ENCODE data around the gene NUP188. TPM values are rescaled to one million over a fixed set of nuclear protein-coding genes. Genes with fewer than 3 reads are reported as not detected.
A peak's percentile ranks its signal among the peaks of the same experiment; 100 is the strongest.

The NUP188 gene
- polyA plus RNA-seq, 1 donor (not counting 4 experiments of a cell fraction or from before 2014, with no cell fraction given), result 31.1 TPM

DNA sequence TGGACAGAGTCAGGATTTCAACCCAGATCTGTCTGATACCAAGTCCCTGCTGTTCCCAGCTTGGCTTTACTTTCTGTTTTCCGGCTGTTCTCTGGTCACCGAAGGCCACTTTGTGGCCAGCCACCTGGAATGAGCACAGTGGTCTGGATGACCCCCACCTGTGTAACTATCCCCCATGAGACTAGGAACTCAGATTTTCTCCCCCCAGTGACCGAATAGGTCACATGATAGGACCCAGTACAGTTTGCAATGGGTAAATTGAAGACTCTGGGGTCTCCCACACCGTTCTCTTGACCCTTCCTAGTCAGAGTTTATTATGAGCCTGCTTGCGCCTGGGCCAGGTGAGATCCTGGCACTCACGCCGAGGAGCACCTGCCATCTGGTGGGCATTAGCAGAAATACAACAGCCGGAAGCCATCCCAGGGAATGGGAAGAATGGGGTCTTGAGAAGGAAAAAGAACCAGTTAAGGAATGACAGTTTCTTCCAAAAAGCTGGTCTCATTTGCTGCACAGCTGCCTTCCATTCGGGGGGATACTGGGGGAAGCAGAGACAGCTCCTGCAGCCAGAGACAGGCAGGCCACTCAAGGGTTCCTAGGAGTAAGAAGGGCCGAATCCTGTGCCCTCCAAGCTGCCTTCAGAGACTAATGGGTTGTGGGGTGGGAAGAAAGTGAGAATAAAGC lies 19.6 kb upstream of the NUP188 start:
- no peak overlapping the region for H3K27ac ChIP-seq (ENCODE audit: control insufficient read depth, insufficient read depth, low read length)
- peaks cover 13% of the 10 kb centered on the region for H3K4me1 ChIP-seq (ENCODE audit: control insufficient read depth, extremely low read depth, insufficient read depth, low read length)
- no peak for DNase-seq (ENCODE audit: low read depth, low spot score)
- H3K9ac ChIP-seq (ENCODE audit: control insufficient read depth, extremely low read depth, insufficient read depth, low read length), result no peak overlapping the region
- H3K79me2 ChIP-seq (ENCODE audit: control insufficient read depth, insufficient read depth, low read length), result no peaks in the 10 kb centered on the region
- FAIRE-seq, result peak; percentile 13
- H3K4me3 ChIP-seq (ENCODE audit: control insufficient read depth in 2 of 3, extremely low read depth in 1 of 3, insufficient read depth in 2 of 3, low read depth in 1 of 3, low read length in 3 of 3), result no peak overlapping the region
- H3K36me3 ChIP-seq (ENCODE audit: control insufficient read depth in 2 of 2, extremely low read depth in 1 of 2, insufficient read depth in 2 of 2, low read length in 2 of 2), result no peaks in the 10 kb centered on the region
- no peaks in the 10 kb centered on the region for H3K9me3 ChIP-seq (ENCODE audit: control insufficient read depth, low read depth, low read length)
- H3K4me2 ChIP-seq (ENCODE audit: control insufficient read depth, extremely low read depth, insufficient read depth, low read depth, low read length), result peak overlapping the region; percentile 37
- no peaks in the 10 kb centered on the region for H3K9me1 ChIP-seq (ENCODE audit: control insufficient read depth, extremely low read depth, insufficient read depth, low read length)
- no peak for TF ChIP-seq EZH2 (IDR thresholded peaks at IDR 0.05; ENCODE audit: low read length)
- TF ChIP-seq, protein P1, sequence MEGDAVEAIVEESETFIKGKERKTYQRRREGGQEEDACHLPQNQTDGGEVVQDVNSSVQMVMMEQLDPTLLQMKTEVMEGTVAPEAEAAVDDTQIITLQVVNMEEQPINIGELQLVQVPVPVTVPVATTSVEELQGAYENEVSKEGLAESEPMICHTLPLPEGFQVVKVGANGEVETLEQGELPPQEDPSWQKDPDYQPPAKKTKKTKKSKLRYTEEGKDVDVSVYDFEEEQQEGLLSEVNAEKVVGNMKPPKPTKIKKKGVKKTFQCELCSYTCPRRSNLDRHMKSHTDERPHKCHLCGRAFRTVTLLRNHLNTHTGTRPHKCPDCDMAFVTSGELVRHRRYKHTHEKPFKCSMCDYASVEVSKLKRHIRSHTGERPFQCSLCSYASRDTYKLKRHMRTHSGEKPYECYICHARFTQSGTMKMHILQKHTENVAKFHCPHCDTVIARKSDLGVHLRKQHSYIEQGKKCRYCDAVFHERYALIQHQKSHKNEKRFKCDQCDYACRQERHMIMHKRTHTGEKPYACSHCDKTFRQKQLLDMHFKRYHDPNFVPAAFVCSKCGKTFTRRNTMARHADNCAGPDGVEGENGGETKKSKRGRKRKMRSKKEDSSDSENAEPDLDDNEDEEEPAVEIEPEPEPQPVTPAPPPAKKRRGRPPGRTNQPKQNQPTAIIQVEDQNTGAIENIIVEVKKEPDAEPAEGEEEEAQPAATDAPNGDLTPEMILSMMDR (optimal IDR thresholded peaks at IDR 0.05 in 1 of 3, IDR thresholded peaks at IDR 0.05 in 1 of 3, conservative IDR thresholded peaks at IDR 0.05 in 1 of 3; ENCODE audit: extremely low read depth in 1 of 3, insufficient read depth in 2 of 3, low read length in 3 of 3), result peak; percentile 80 to 90 (median 90)
- dilution Hi-C loops (cut with MboI; ENCODE audit: extremely low pct_ligation_motif_present, low sequenced_read_pairs), result no loop called here
- H3K27me3 ChIP-seq (ENCODE audit: control insufficient read depth, extremely low read depth, insufficient read depth, low read length), result no peaks in the 10 kb centered on the region
- H2AFZ ChIP-seq (ENCODE audit: control insufficient read depth, low read length), result peak overlapping the region; percentile 33
- no peaks in the 10 kb centered on the region for H4K20me1 ChIP-seq (ENCODE audit: control insufficient read depth, extremely low read depth, insufficient read depth, low read length)

DNA sequence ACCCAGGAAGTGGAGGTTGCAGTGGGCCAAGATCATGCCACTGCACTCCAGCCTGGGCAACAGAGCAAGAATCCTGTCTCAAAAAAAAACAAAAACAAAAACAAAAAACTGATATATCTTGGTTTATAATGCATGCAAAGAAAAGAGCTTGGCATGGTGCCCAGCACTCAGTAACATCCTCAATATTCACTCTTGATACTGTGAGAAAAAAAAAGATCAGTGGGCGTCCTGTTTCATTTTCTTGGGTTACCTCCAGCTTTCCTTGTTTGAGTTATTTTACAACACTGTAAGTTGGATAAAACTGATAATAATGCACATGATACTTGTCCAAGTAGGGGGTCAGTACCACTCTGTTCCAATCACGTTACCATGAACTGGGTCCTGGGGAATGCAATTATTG lies 18.9 kb upstream of the NUP188 start:
- H3K9ac ChIP-seq (ENCODE audit: control insufficient read depth, extremely low read depth, insufficient read depth, low read length), result no peak overlapping the region
- H4K20me1 ChIP-seq (ENCODE audit: control insufficient read depth, extremely low read depth, insufficient read depth, low read length), result no peaks in the 10 kb centered on the region
- H3K4me1 ChIP-seq (ENCODE audit: control insufficient read depth, extremely low read depth, insufficient read depth, low read length), result peaks cover 13% of the 10 kb centered on the region
- no peak overlapping the region for H2AFZ ChIP-seq (ENCODE audit: control insufficient read depth, low read length)
- H3K4me2 ChIP-seq (ENCODE audit: control insufficient read depth, extremely low read depth, insufficient read depth, low read depth, low read length), result no peak overlapping the region
- no peaks in the 10 kb centered on the region for H3K36me3 ChIP-seq (ENCODE audit: control insufficient read depth in 2 of 2, extremely low read depth in 1 of 2, insufficient read depth in 2 of 2, low read length in 2 of 2)
- DNase-seq (ENCODE audit: low read depth, low spot score), result no peak
- dilution Hi-C loops (cut with MboI; ENCODE audit: extremely low pct_ligation_motif_present, low sequenced_read_pairs), result no loop called here
- FAIRE-seq, result no peak
- H3K79me2 ChIP-seq (ENCODE audit: control insufficient read depth, insufficient read depth, low read length), result no peaks in the 10 kb centered on the region
- no peak overlapping the region for H3K27ac ChIP-seq (ENCODE audit: control insufficient read depth, insufficient read depth, low read length)
- H3K4me3 ChIP-seq (ENCODE audit: control insufficient read depth in 2 of 3, extremely low read depth in 1 of 3, insufficient read depth in 2 of 3, low read depth in 1 of 3, low read length in 3 of 3), result no peak overlapping the region
- no peaks in the 10 kb centered on the region for H3K9me1 ChIP-seq (ENCODE audit: control insufficient read depth, extremely low read depth, insufficient read depth, low read length)
- no peak for TF ChIP-seq EZH2 (IDR thresholded peaks at IDR 0.05; ENCODE audit: low read length)
- no peaks in the 10 kb centered on the region for H3K9me3 ChIP-seq (ENCODE audit: control insufficient read depth, low read depth, low read length)
- no peaks in the 10 kb centered on the region for H3K27me3 ChIP-seq (ENCODE audit: control insufficient read depth, extremely low read depth, insufficient read depth, low read length)

DNA sequence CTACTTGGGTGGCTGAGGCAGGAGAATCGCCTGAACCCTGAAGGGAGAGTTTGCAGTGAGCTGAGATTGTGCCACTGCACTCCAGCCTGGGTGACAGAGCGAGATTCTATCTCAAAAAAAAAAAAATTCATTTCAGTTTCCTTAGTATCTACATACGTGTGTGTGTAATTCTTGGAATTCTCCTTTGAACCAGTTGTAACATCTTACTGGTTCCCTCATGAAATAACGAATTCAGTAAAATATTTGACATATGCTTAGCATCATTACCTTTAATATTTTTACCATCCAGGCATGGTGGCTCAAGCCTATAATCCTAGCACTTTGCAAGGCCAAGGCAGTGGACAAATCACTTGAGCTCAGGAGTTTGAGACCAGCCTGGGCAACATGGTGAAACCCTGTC lies 17.9 kb upstream of the NUP188 start:
- no peak for FAIRE-seq

More for the DNA sequence above, 17.9 kb upstream of the NUP188 start:
- H3K36me3 ChIP-seq (ENCODE audit: control insufficient read depth in 2 of 2, extremely low read depth in 1 of 2, insufficient read depth in 2 of 2, low read length in 2 of 2), result no peaks in the 10 kb centered on the region
- no peaks in the 10 kb centered on the region for H3K79me2 ChIP-seq (ENCODE audit: control insufficient read depth, insufficient read depth, low read length)
- H3K27me3 ChIP-seq (ENCODE audit: control insufficient read depth, extremely low read depth, insufficient read depth, low read length), result no peaks in the 10 kb centered on the region
- H3K9me1 ChIP-seq (ENCODE audit: control insufficient read depth, extremely low read depth, insufficient read depth, low read length), result no peaks in the 10 kb centered on the region
- no peaks in the 10 kb centered on the region for H4K20me1 ChIP-seq (ENCODE audit: control insufficient read depth, extremely low read depth, insufficient read depth, low read length)
- H3K4me3 ChIP-seq (ENCODE audit: control insufficient read depth in 2 of 3, extremely low read depth in 1 of 3, insufficient read depth in 2 of 3, low read depth in 1 of 3, low read length in 3 of 3), result no peak overlapping the region
- H3K27ac ChIP-seq (ENCODE audit: control insufficient read depth, insufficient read depth, low read length), result no peak overlapping the region
- TF ChIP-seq EZH2 (IDR thresholded peaks at IDR 0.05; ENCODE audit: low read length), result no peak
- TF ChIP-seq, protein P1 (optimal IDR thresholded peaks at IDR 0.05 in 1 of 3, IDR thresholded peaks at IDR 0.05 in 1 of 3, conservative IDR thresholded peaks at IDR 0.05 in 1 of 3; ENCODE audit: extremely low read depth in 1 of 3, insufficient read depth in 2 of 3, low read length in 3 of 3), result no peak
- no peak overlapping the region for H2AFZ ChIP-seq (ENCODE audit: control insufficient read depth, low read length)
- no peak overlapping the region for H3K9ac ChIP-seq (ENCODE audit: control insufficient read depth, extremely low read depth, insufficient read depth, low read length)
- no peak for DNase-seq (ENCODE audit: low read depth, low spot score)
- no peaks in the 10 kb centered on the region for H3K9me3 ChIP-seq (ENCODE audit: control insufficient read depth, low read depth, low read length)
- H3K4me1 ChIP-seq (ENCODE audit: control insufficient read depth, extremely low read depth, insufficient read depth, low read length), result peaks cover 13% of the 10 kb centered on the region
- no peak overlapping the region for H3K4me2 ChIP-seq (ENCODE audit: control insufficient read depth, extremely low read depth, insufficient read depth, low read depth, low read length)
- dilution Hi-C loops (cut with MboI; ENCODE audit: extremely low pct_ligation_motif_present, low sequenced_read_pairs), result no loop called here
